GM18498 (cell line): ENCODE results near the gene HIPK2.
A peak's percentile ranks its signal among the peaks of the same experiment; 100 is the strongest.

Experiments used
- ATAC-seq: cut with Tn5 transposase; IDR thresholded peaks from one replicate; pipeline ENCODE4 v1.9.1; 2021; ENCODE audit warnings: mild to moderate bottlenecking, moderate library complexity; ENCODE audit not compliant: unreplicated experiment

Gene HIPK2

DNA sequence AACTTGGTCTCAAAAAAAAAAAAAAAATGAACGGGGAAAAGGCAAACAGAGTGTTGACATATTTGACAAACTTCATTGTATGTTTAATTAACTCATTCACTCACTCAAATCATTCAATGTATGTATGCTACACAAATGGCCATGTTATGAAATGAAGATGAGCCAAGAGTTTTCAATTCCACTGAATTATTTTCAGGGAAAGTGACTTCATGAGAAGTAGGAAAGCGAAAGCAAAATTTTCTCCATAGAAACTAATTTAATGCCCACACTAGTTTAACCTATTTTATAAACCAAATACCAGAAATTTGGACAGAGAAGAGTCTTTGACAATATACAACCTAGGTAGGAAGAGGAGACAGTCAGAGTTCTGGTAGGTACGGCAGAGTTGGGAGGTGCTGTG is 119.5 kb downstream of the HIPK2 start:
- no peak for ATAC-seq

GRCh38 chr7:139657725-139658124 is 120.1 kb downstream of the HIPK2 start:
- no peak for ATAC-seq

DNA sequence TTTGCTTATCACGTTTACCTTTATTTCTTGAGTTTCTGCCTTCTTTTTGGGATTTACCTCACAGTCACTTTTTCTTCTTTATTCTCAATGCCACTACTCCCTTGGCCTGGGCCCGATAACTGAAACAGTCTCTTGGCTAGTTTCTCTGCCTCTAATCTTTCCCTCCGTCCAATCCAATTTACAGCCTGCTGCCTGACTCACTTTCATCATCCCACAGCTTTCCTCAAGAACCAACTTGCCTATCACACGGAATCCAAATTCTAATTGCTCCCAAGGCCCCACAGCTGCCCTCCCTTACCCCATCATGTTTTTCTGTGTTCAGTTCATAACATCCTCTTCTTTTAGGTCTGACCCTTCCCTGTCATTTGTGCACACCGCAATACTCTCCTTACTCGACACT is 121.4 kb downstream of the HIPK2 start:
- ATAC-seq: no peak

GRCh38 chr7:139655305-139655704 is 122.5 kb downstream of the HIPK2 start:
- no peak for ATAC-seq

DNA sequence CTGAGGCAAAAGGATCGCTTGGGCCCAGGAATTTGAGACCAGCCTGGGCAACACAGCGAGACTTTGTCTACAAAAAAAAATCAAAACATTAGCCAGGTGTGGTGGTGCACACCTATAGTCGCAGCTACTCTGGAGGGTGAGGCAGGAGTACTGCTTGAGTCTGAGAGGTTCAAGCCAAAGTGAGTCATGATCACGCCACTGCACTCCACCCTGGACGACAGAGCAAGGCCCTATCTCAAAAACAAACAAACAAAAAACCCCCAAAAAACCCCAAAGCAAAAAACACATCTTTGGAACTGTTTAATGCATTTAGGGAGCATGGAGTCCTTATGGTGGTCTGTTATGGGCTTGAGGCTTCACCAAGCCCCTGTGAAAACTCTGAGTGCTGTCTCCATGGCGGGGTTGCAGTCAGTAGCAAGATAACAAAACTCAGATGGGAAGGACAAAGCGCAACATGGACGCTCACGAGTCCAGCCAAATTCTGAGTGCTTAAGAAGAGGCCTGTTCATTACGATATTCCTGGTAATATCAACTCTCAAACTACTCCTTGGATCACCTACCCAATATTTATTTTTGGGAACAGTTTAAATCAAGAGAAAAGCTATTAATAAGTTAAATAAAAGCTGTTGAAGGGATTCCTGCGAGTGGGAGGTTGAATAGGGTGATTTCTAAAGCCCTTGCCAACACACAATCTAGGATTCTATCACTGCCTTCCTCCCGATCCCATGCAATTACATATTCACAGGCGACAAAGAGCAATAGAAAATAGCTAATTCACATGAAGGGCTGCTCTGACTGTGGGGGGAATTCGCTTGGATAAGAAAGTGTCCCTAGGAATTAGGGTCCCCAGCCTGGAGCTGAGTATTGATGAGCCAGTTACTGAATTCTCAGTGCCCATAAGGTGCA is 123.3 kb downstream of the HIPK2 start:
- no peak for ATAC-seq

GRCh38 chr7:139651914-139652313 is 125.9 kb downstream of the HIPK2 start:
- ATAC-seq: no peak

- no peak for ATAC-seq
Measured at GRCh38 chr7:139651308-139651707, 126.5 kb downstream of the HIPK2 start.

DNA sequence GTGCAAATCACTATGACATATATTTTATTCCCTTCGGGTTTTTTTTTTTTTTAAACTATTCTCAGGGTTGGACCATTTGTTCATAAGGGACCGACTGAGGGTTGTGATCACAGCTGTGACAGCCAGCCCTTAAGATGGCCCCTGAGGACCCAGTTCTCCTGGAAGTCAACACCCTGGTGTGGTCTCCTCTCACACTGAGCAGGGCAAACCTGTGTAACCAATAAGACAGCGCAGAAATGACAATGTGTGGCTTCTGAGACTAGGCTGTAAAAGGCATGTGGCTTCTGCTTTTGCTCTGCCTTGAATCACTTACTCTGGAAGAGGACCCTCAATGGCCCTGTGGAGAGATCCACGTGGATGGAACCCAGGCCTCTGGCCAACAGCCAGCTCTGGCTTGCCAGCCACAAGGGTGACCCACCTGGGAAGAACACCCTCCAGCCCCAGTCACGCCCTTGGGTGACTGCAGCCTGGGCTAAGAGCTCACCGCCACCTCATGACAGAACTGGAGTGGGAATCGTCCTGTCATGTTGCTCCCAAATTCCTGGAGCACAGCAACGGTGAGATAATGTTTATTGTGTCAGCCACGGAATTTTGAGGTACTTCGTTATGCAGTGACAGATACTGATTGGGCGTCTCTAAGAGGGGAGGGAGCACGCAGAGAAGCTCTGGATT is 127.2 kb downstream of the HIPK2 start:
- no peak for ATAC-seq

DNA sequence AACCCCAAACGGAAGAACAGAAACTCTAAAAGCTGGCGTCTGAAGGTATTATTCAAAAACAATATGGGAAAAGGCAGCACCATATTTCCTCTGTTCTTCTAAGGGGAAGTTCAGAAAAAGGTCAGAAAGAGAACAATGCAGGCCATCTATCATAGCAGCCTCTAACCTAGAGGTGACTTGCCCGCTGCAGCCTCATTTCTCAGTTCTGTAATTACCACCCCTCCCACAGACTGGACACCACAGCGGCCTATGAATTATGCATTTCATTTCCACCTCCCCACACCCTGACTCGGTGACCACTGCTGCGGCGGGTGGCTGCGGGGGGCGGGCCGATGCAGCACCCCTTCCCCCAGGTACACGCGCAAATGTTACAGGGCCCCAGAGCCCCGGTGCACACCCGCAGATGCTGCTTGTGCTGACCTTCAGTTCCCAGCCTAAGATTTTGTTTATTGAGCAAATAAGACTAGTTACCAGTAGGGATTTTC is 128.8 kb downstream of the HIPK2 start:
- peak; percentile 82 for ATAC-seq

- peak; percentile 10 for ATAC-seq
Measured at GRCh38 chr7:139648391-139648861, 129.4 kb downstream of the HIPK2 start.

- ATAC-seq: no peak
Measured at GRCh38 chr7:139647814-139648390, 129.9 kb downstream of the HIPK2 start.

DNA sequence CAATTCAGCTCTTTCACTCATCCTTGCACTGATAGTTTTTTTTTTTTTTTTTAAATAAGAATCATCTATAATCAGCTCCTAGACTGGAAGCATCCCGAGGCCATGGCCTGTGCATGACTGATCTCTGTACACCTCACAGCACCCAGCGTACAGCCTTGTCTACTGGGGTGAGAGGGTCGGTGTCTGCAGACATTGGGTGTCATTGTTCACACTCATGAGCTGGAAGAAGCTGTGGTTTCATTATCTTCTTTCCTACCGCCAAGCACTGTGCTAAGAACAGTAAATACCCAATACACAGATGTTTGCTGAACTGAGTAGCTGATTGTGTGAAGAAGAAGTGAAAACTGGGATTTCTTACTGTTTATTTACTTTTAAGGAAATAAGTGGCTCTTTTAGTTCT is 130.7 kb downstream of the HIPK2 start:
- no peak for ATAC-seq

GRCh38 chr7:139646566-139646965 is 131.2 kb downstream of the HIPK2 start:
- ATAC-seq: no peak

GRCh38 chr7:139645572-139646523 is 131.9 kb downstream of the HIPK2 start:
- ATAC-seq: no peak

- no peak for ATAC-seq
Measured at GRCh38 chr7:139643951-139644585, 133.7 kb downstream of the HIPK2 start.

GRCh38 chr7:139642283-139642682 is 135.5 kb downstream of the HIPK2 start:
- ATAC-seq: no peak

DNA sequence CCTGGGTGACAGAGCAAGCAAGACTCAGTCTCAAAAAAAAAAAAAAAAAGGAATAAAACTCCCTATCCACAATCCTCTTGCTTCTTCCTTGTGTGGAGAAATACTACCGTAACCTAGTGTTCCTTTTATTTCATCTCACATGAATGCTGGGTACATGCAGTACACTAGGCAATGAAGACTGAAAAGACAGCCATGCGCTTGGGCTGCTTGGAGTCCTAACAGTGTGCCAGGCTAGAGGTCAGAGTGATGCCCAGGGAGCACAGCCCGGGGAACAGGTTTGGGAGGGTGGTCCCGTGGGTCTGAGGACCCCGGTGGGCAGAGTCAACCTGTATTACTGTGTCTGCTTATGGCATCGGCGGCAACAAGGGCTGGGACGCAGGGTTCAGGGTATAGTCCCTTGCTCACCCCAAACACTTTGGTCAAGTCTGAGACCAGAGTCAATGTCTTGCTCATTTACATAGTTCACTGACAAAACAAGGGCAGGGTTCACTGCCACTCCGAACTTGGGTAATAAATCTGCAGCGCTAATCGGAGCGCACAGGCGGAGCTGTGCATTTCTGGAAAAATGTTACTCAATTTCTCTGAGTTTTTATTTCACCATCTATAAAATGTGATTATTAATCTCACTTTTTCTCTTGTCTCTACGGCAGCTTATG is 136.3 kb downstream of the HIPK2 start:
- no peak for ATAC-seq

DNA sequence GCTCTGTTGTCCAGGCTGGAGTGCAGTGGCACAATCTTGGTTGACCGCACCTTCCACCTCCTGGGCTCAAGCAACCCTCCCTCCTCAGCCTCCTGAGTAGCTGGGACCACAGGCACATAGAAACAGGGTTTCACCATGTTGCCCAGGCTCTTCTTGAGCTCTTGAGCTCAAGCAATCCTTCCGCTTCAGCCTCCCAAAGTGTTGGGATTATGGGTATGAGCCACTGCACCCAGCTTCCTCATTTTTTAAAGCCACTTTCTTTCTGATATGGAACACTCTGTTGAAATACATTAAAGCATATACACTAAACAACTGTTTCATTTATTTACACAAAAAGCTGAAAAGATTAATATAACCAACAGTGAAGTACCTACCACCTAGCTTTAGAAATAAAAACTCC is 137.1 kb downstream of the HIPK2 start:
- no peak for ATAC-seq

DNA sequence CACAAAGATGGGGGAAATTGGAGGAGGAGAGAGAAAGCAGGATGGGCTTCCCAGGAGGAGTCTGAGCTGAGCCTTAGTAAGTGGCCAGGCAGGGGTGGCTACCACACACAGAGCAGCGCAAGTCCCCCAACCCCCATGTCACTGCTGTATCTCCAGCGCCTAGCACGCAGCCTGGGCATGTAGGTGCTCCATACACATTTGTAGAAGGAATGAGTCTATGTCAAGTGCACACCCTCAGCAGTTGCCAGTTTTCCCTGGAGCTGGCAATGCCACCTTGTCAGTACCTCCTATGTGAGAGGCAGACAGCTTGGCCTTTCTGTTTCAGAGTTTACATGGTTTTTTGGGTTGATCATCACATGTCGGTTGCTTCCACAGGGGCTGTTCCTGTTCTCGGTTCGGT is 138.2 kb downstream of the HIPK2 start:
- ATAC-seq: no peak
